Gastrocnemius medialis (tissue), 4 donors: Measurements from ENCODE around the gene MAML2.

Experiments used
- POLR2A ChIP-seq, 2 donors: fragments of 450-650 bp; IDR thresholded peaks; one replicate each; pipeline ENCODE4 v1.6.1; 2017; ENCODE audit warnings: antibody characterized with exemption in 2 of 2, mild to moderate bottlenecking in 2 of 2, moderate library complexity in 2 of 2
- TF ChIP-seq, protein P1 (sequence below), 5 experiments: fragments of 450-650 bp in 3 of 5; fragments of 200-600 bp in 2 of 5; sonication (generic) in 2 of 5; IDR thresholded peaks in 4 of 5; conservative IDR thresholded peaks in 1 of 5; 1 replicate in 4 of 5; 2 replicates in 1 of 5; pipeline ENCODE4 v1.5.1; 2016 to 2019; ENCODE audit warnings: antibody characterized with exemption in 5 of 5, mild to moderate bottlenecking in 3 of 5, moderate library complexity in 3 of 5

DNA sequence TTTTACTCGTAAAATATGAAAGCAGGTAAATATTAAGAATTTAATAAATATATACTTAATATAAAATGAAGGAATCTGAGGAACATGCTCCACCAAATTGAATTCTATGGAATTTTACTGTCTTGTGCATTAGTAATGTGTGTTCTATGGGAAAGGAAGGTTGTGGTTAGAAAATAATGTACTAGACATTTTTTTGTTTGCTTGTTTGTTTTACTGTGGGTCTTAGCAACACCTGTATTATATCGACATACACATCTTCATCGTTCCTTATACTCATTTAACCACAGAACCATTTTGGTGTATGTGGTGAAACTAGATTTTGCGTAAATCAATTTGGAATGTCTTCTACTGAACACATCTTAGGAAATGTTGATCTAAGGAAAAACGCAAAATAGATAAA is 304.9 kb downstream of the MAML2 start:
- TF ChIP-seq, protein P1, sequence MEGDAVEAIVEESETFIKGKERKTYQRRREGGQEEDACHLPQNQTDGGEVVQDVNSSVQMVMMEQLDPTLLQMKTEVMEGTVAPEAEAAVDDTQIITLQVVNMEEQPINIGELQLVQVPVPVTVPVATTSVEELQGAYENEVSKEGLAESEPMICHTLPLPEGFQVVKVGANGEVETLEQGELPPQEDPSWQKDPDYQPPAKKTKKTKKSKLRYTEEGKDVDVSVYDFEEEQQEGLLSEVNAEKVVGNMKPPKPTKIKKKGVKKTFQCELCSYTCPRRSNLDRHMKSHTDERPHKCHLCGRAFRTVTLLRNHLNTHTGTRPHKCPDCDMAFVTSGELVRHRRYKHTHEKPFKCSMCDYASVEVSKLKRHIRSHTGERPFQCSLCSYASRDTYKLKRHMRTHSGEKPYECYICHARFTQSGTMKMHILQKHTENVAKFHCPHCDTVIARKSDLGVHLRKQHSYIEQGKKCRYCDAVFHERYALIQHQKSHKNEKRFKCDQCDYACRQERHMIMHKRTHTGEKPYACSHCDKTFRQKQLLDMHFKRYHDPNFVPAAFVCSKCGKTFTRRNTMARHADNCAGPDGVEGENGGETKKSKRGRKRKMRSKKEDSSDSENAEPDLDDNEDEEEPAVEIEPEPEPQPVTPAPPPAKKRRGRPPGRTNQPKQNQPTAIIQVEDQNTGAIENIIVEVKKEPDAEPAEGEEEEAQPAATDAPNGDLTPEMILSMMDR (IDR thresholded peaks at IDR 0.05 in 4 of 5, conservative IDR thresholded peaks at IDR 0.05 in 1 of 5) = no peak
- TF ChIP-seq POLR2A (IDR thresholded peaks at IDR 0.05) = no peak
